ENCODE results near the gene TRAF3IP3.

DNA sequence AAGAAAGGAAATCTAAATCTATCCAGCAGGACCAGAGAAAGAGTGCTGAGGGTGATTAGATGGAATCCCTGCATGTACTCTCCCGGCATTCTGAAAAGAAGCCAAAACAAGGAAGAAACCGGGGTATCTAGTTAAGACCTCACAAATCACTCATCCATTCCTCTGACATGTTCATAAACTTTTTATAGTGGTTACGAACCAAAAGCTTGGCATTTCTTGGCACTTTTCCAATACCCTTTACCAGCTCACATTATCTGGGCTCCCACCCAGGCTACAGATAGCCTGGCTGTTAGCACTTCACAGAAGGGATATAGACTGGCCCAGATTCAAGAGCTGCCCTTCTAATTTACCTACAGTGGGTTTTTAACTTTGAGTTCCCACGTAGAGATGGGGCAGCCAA, 30.3 kb downstream of the TRAF3IP3 start:
- TF ChIP-seq, protein P1, sequence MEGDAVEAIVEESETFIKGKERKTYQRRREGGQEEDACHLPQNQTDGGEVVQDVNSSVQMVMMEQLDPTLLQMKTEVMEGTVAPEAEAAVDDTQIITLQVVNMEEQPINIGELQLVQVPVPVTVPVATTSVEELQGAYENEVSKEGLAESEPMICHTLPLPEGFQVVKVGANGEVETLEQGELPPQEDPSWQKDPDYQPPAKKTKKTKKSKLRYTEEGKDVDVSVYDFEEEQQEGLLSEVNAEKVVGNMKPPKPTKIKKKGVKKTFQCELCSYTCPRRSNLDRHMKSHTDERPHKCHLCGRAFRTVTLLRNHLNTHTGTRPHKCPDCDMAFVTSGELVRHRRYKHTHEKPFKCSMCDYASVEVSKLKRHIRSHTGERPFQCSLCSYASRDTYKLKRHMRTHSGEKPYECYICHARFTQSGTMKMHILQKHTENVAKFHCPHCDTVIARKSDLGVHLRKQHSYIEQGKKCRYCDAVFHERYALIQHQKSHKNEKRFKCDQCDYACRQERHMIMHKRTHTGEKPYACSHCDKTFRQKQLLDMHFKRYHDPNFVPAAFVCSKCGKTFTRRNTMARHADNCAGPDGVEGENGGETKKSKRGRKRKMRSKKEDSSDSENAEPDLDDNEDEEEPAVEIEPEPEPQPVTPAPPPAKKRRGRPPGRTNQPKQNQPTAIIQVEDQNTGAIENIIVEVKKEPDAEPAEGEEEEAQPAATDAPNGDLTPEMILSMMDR (IDR thresholded peaks at IDR 0.05): no peak
- TF ChIP-seq POLR2A (IDR thresholded peaks at IDR 0.05) (no peak), POLR2AphosphoS5 (IDR thresholded peaks at IDR 0.05) (no peak)
